Stimulated activated CD8-positive, alpha-beta memory T cell treated with anti-CD3 and anti-CD28 coated beads, Interleukin-7, amount 100 ng/mL, for 48 hours (primary cell): ENCODE data around the gene RNF144B.
"Not testable (repeated sequence)": the region's sequence is repeated elsewhere in the genome, so short reads cannot be mapped to it uniquely, and the experiment has no call there.

Source experiments
- DNase-seq, 2 donors: peaks; one replicate each; pipeline ENCODE4 v3.0.0-alpha.2; 2020; ENCODE audit warnings: low read depth in 1 of 2; ENCODE audit errors: extremely low read depth in 1 of 2

The RNF144B gene

GRCh38 chr6:18439581-18439980, 52.4 kb downstream of the RNF144B start:
- no peak for DNase-seq

DNA sequence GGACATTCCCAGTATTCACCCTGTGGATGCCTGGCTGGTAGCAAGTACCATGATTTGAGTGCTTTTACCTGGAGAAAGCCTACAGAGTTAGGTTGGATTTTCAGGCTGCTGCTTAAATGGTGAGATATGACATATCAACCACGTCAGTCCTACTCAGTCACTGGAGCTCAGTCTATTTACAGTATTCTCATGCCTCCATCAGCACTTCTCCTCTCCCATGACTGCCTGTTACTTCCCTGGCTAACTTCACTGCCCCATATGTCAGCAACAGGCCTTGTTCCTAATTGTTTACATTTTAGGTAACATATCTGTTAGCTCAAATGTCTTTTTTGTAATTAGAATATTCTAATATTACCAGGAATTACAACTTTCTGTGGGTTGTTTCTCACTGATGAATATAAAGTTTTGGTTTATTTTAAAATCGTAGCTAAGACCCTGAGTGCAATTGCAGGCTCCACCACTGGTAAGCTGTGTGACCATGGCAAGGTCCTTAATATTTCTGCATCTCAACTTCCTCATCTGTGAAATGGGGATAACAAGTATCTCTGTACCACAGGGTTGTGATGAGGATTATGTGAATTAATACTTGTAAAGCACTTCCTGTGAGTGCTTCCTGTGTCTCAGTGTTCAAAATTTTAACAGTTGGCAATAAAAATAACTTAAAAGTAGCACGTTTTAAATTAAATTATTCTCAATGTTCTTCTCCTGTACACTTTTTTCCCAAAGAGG, 54.3 kb downstream of the RNF144B start:
- no peak for DNase-seq

- DNase-seq: no peak
These were observed 57.0 kb downstream of the RNF144B start for GRCh38 chr6:18444111-18444510.

GRCh38 chr6:18445228-18445627, 58.1 kb downstream of the RNF144B start:
- no peak for DNase-seq

GRCh38 chr6:18446771-18447170, 59.6 kb downstream of the RNF144B start:
- no peak for DNase-seq

DNA sequence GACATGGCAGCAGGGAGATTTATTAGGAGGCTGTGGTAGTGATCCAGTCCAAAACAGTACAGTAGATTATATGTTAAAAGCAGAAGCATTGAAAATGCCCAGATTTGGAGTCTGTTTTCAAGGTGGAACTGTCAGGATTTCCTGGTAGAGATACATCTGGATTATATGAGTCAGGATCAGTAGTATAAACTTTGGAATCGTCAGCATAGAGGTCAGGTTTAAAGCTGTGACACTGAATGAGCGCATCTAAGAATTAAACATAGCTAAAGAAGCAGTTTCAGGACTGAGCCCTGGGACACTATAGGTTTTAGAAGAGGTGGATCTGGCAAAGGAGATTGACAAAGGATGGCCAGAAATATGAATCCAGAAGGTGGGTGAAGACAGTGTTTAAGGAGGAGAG, 60.4 kb downstream of the RNF144B start:
- DNase-seq: no peak

- no peak for DNase-seq
These were observed 64.6 kb downstream of the RNF144B start for GRCh38 chr6:18451756-18452155.

- DNase-seq: no peak
These were observed 67.3 kb downstream of the RNF144B start for GRCh38 chr6:18454446-18454845.

GRCh38 chr6:18457065-18457737, 70.1 kb downstream of the RNF144B start:
- no peak for DNase-seq

DNA sequence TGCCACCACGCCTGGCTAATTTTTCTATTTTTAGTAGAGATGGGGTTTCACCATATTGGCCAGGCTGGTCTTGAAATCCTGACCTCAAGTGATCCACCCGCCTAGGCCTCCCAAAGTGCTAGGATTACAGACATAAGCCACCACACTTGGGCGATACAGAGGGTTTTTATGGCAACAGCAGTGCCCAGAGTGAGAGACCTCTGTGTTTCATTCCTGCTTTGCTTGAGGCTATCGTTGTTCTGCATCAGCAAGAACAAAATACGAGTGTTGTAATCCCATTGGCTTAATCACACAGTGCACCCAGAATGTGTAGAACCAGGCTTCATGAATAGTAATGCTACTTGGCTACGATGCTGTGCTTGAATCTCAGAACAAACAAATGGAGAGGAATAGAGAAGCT, 70.9 kb downstream of the RNF144B start:
- DNase-seq: not testable (repeated sequence)

- no peak for DNase-seq
These were observed 76.3 kb downstream of the RNF144B start for GRCh38 chr6:18463429-18463828.

DNA sequence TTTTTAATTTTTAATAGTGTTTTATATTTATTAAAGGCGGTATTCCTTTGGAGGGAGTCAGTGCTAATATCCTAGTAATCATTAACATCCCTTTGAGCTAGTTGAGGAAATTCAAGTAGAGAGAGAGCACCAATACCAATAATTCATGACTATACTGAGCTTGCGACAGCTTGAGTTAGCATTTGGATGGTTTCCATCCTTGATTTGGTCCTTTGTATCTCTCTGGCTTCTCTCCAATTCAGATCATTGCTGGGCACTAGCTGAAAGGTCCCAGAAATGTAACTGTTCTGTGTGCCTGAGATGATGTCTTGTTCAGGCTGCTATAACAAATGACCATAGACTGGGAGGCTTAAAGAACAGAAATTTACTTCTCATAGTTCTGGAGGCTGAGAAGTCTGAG, 77.0 kb downstream of the RNF144B start:
- no peak for DNase-seq

DNA sequence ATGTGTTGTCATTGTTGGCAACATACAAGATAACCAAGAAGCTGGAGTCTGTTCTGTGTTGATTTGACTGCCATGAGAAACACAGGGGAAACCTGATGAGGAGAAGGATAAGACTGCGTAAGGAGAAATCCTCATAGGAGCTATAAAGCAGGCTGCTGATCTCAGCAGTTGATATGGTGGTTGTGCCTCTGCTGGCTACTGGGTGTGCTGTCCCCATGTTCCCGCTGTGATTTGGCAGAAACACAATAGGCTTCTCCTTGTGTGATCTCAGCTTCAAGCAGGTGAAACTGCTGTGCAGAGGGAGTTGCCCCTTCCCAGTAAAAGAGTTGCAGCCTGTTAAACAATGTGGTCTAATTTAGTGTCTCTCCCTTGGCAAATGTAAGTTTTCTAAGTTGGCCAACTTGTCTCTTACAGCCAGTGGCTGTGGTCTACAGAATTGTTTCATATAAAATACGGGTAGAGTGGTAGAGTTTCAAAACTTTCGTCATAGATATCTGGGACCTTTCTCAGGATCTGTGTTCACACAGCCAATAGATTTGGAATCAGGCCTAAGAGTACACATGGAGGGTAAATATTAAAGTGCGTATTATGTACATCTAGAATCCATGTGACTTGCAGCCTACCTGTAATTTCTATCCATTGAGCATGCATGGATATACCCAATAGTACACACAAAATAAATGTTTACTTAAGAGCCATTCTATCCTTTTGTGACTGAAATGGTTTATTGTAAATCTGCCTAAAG, 78.4 kb downstream of the RNF144B start:
- DNase-seq: no peak

DNA sequence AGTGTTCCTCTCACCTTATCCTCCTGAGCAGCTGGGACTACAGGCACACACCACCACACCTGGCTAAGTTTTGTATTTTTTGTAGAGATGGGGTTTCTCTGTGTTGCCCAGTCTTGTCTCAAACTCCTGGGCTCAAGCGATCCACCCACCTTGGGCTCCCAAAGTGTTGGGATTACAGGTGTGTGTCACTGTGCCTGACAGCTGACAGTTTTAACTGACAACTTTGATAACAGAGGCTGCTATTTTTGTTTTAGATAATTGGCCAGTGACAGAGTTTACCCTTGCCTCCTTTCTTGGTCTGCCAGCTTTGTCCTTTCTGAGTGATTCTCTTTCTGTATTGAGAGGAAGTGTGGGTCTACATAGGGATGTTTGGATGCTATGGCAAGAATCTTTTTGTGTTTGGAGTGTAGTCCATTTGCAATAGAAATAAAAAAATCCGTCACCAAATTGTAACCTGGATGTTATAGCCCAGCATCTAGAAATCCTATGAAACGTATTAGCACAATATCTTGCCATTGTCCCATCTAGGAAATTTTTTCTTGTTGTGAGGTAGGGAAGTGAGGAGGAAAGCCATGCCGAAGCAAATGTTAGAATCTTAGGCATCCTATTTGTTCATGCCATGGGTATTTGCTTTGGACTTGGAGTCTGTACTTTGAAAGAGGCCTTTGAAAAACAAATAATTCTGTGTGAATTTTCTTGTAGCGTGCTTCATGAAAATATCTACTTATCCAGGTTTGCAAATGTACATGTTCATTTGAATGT, 80.8 kb downstream of the RNF144B start:
- no peak for DNase-seq

DNA sequence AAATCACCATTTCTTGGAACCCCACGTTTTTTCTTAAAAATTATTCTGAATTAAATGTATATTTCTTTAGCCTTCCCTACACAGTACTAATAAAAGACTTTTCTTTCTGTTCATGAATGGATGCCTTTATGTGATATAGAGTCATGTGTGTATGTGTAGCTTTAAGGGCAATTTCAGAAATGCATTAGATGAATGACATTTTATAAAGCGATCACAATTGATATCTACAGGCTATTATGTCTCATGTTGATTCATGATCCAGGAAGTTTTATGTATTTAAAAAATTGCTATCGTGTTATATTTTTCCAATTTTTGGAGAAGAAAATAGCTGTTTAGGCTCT, 81.3 kb downstream of the RNF144B start:
- no peak for DNase-seq

DNA sequence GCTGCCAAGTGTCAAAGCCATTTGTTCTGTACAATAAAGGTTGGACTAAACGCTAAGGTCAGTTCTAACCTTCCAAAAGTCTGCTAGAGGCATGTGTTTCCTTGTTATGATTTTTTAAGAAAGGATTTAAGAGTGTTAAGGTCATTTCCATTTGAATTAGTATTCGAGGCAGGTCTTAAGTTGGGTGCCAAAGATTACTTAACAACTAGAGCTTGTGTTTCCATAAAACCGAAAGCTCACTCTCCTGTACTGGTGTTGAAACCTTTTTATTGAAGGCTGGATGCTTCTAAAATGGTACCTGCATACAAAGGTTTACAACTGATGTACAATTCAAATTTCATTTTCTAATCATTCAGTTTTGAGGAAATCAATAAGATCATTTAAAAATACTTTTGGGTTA, 82.4 kb downstream of the RNF144B start:
- DNase-seq: no peak

- DNase-seq: no peak
These were observed 84.2 kb downstream of the RNF144B start for GRCh38 chr6:18471232-18471964.

DNA sequence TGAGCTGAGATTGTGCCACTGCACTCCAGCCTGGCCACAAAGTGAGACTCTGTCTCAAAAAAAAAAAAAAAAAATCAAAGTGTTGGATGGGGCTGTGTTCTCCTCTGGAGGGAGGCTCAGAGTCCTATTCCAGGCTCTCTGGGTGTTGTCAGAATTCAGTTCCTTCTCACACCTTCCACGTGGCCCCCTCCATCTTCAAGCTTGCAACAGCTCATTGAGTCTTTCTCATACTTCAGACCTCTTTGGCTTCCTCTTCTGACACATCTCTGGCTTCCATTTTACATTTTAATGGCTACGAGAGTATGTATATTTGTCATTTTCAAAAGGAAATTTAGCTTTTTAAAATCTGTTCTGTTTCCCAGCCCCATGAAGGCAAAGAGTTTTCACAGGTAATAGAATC, 85.8 kb downstream of the RNF144B start:
- DNase-seq: no peak

DNA sequence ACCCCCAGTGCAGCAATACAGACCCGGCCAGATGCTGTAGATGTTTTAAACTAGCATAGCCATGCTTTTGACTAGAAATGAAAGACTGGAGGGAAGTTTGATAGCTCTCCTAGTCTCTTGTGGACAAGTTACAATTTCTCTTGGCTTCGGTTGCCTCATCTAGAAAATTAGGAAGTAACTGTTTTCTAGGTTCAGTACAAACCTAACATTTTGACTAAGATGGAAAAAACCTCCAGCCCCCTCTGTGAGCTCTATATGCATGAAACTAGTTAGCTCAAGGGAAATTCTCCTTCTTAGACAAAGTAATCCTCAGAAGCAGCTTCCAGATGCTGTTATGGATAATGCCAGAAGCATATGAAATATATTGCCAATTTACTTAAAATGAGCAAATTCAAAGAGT, 86.6 kb downstream of the RNF144B start:
- DNase-seq: no peak

GRCh38 chr6:18477301-18477941, 90.3 kb downstream of the RNF144B start:
- no peak for DNase-seq
